PC-3 (cell line): Measurements from ENCODE around the gene ZIC2. TPM values are rescaled to one million over a fixed set of nuclear protein-coding genes. Genes with fewer than 3 reads are reported as not detected.

Source experiments
- ATAC-seq: fragments of 200-7000 bp; cut with Tn5 transposase; 2 replicates; pipeline ENCODE4 v1.9.1; 2020; ENCODE audit warnings: mild to moderate bottlenecking, moderate library complexity
- BruUV-seq: library from RNA; stranded (reverse); fragments of 400-500 nt; replicated peaks from 2 replicates; lab custom pipeline; 2021; lab: Mats Ljungman, UMichigan
- CTCF ChIA-PET: fragments of 300-600 bp; sonication (Branson Sonifier 250); formaldehyde crosslinking; loops from one replicate; lab custom pipeline; 2022; ENCODE audit warnings: antibody characterized with exemption; lab: Charles Lee
- POLR2A ChIA-PET: fragments of 300-600 bp; sonication (Branson Sonifier 250); formaldehyde crosslinking; loops from one replicate; lab custom pipeline; 2022; ENCODE audit warnings: antibody characterized with exemption; ENCODE audit not compliant: unreplicated experiment; lab: Charles Lee
- DNase-seq: peaks from one replicate; pipeline ENCODE4 v3.0.0-alpha.2; 2015
- H2AFZ ChIP-seq: fragments of 300-600 bp; sonication (generic); 2 replicates; pipeline ENCODE4 v1.6.0; 2016; ENCODE audit warnings: antibody characterized with exemption, low read length
- H3F3A ChIP-seq: fragments of 300-600 bp; sonication (generic); one replicate; pipeline ENCODE4 v1.6.0; 2017; ENCODE audit warnings: antibody characterized with exemption, low read length, control low read depth, mild to moderate bottlenecking; ENCODE audit not compliant: unreplicated experiment
- H3K27ac ChIP-seq: fragments of 300-600 bp; sonication (generic); 2 replicates; pipeline ENCODE4 v1.5.1; 2016; ENCODE audit warnings: mild to moderate bottlenecking, low read length
- H3K27me3 ChIP-seq: fragments of 300-600 bp; sonication (generic); 2 replicates; pipeline ENCODE4 v1.6.1; 2016; ENCODE audit warnings: low read length, mixed read lengths
- H3K36me3 ChIP-seq: fragments of 300-600 bp; sonication (generic); 2 replicates; pipeline ENCODE4 v1.6.1; 2016; ENCODE audit warnings: low read depth, mixed run types, low read length, mixed read lengths
- H3K4me1 ChIP-seq: fragments of 300-600 bp; sonication (generic); 2 replicates; pipeline ENCODE4 v1.5.1; 2016; ENCODE audit warnings: low read length; ENCODE audit not compliant: insufficient read depth
- H3K4me2 ChIP-seq: fragments of 300-600 bp; sonication (generic); 2 replicates; pipeline ENCODE4 v1.6.0; 2016; ENCODE audit warnings: low read length
- H3K4me3 ChIP-seq: fragments of 300-600 bp; sonication (generic); 2 replicates; pipeline ENCODE4 v1.5.1; 2016; ENCODE audit warnings: mild to moderate bottlenecking, low read length, mixed read lengths
- H3K79me2 ChIP-seq: fragments of 300-600 bp; sonication (generic); 2 replicates; pipeline ENCODE4 v1.6.1; 2017; ENCODE audit warnings: low read length, mixed read lengths
- H3K9ac ChIP-seq: fragments of 300-600 bp; sonication (generic); 2 replicates; pipeline ENCODE4 v1.6.0; 2016; ENCODE audit warnings: mild to moderate bottlenecking, low read length
- H3K9me2 ChIP-seq: fragments of 300-600 bp; sonication (generic); replicated peaks from 2 replicates; pipeline ENCODE4 v1.6.1; 2016; ENCODE audit warnings: mixed run types, low read length, mixed read lengths
- H3K9me3 ChIP-seq: fragments of 300-600 bp; sonication (generic); 2 replicates; pipeline ENCODE4 v1.6.1; 2016; ENCODE audit warnings: low read length, mixed read lengths
- H4K20me1 ChIP-seq: fragments of 300-600 bp; sonication (generic); 2 replicates; pipeline ENCODE4 v1.6.1; 2016; ENCODE audit warnings: low read length, mixed read lengths
- CTCF ChIP-seq: fragments of 300-600 bp; sonication (generic); conservative IDR thresholded peaks from 2 replicates; pipeline ENCODE4 v1.5.1; 2017; ENCODE audit warnings: antibody characterized with exemption, low read depth, mild to moderate bottlenecking, low read length
- EZH2 ChIP-seq: fragments of 300-600 bp; sonication (generic); IDR thresholded peaks from one replicate; pipeline ENCODE4 v1.6.1; 2017; ENCODE audit warnings: antibody characterized with exemption, mild to moderate bottlenecking, low read length; ENCODE audit not compliant: unreplicated experiment
- EZH2phosphoT487 ChIP-seq: fragments of 300-600 bp; sonication (generic); IDR thresholded peaks from 2 replicates; pipeline ENCODE4 v1.6.1; 2018; ENCODE audit warnings: mild to moderate bottlenecking, antibody characterized with exemption, low read length, borderline replicate concordance
- intact Hi-C: fragments of 100-400 bp; cut with micrococcal nuclease; formaldehyde crosslinking; loops from 2 replicates; pipeline ENCODE4 v1.9.0; 2023
- total RNA-seq: library from RNA; depleted of rRNA; stranded (reverse); fragments of >200 nt; gene quantifications from 2 replicates; pipeline ENCODE4 v1.2.3, GENCODE V29; 2014

The ZIC2 gene
- total RNA-seq, 1 experiment from 2014 or later = not detected

GRCh38 chr13:99977912-99978798, 3.4 kb upstream of the ZIC2 start:
- DNase-seq (no peak), ATAC-seq (no peak)
- Histone ChIP-seq H3K4me2 (no peak overlapping the region), H3K36me3 (no peaks in the 10 kb centered on the region), H3K4me1 (peaks cover 8% of the 10 kb centered on the region; the same call in 1 of the 2 replicates), H3K9me2 (no peaks in the 10 kb centered on the region), H3K9ac (no peak overlapping the region), H3K79me2 (no peaks in the 10 kb centered on the region), H4K20me1 (no peaks in the 10 kb centered on the region), H2AFZ (no peak overlapping the region), H3K27ac (no peak overlapping the region), H3K4me3 (no peak overlapping the region), H3K9me3 (no peaks in the 10 kb centered on the region), H3F3A (no peaks in the 10 kb centered on the region), H3K27me3 (peaks cover 58% of the 10 kb centered on the region)
- intact Hi-C loops = no loop called here
- no peak for TF ChIP-seq EZH2
- no peak for TF ChIP-seq CTCF
- no peak for TF ChIP-seq EZH2phosphoT487
- ChIA-PET POLR2A (no interaction called here), CTCF (no interaction called here)
- no TSS peak for BruUV-seq

GRCh38 chr13:99978799-99979452, 2.7 kb upstream of the ZIC2 start:
- H3K79me2 ChIP-seq = no peaks in the 10 kb centered on the region
- no peak overlapping the region for H3K4me3 ChIP-seq
- BruUV-seq = no TSS peak
- H3K9me2 ChIP-seq = no peaks in the 10 kb centered on the region
- no peak overlapping the region for H3K9ac ChIP-seq
- H3K36me3 ChIP-seq = no peaks in the 10 kb centered on the region
- H3K9me3 ChIP-seq = no peaks in the 10 kb centered on the region
- H4K20me1 ChIP-seq = no peaks in the 10 kb centered on the region
- DNase-seq (no peak), ATAC-seq (no peak)
- CTCF ChIA-PET = no interaction called here
- TF ChIP-seq EZH2 (no peak), EZH2phosphoT487 (0 out of 2 replicates have a peak, but pooled peaks have one; percentile 3), CTCF (no peak)
- H3K27ac ChIP-seq = no peak overlapping the region
- no peaks in the 10 kb centered on the region for H3F3A ChIP-seq
- intact Hi-C loops = no loop called here
- peak overlapping the region; percentile 89; the same call in 1 of the 2 replicates for H3K4me2 ChIP-seq
- H3K27me3 ChIP-seq = peaks cover 58% of the 10 kb centered on the region
- POLR2A ChIA-PET = no interaction called here
- peak overlapping the region; percentile 86; the same call in 1 of the 2 replicates for H2AFZ ChIP-seq
- peaks cover 8% of the 10 kb centered on the region; the same call in 1 of the 2 replicates for H3K4me1 ChIP-seq
